Mammary epithelial cell (primary cell): ENCODE measurements around the gene CCDC91.

ENCODE experiments used
- CTCF ChIP-seq, 2 donors: IDR thresholded peaks in 1 of 2; conservative IDR thresholded peaks in 1 of 2; 2 replicates each; pipeline ENCODE4 v1.5.1; 2011 to 2012; ENCODE audit warnings: inconsistent platforms in 2 of 2, low read length in 2 of 2, mild to moderate bottlenecking in 2 of 2, control low read depth in 1 of 2, low read depth in 1 of 2; ENCODE audit not compliant: insufficient read depth in 1 of 2; ENCODE audit errors: extremely low read depth in 1 of 2
- EZH2 ChIP-seq: IDR thresholded peaks from 2 replicates; pipeline ENCODE4 v1.6.1; 2012; ENCODE audit warnings: low read length, inconsistent platforms, borderline replicate concordance

GRCh38 chr12:28558250-28558649 is 368.0 kb downstream of the CCDC91 start:
- TF ChIP-seq CTCF (conservative IDR thresholded peaks at IDR 0.05 in 1 of 2, IDR thresholded peaks at IDR 0.05 in 1 of 2; ENCODE audit: extremely low read depth in 1 of 2, insufficient read depth in 1 of 2, low read depth in 1 of 2, low read length in 2 of 2) (no peak), EZH2 (no peak)
